GM10847 (cell line): ENCODE results near the gene IRAK1.

ENCODE experiments used
- POLR2A ChIP-seq: IDR thresholded peaks from 2 replicates; pipeline ENCODE4 v1.6.1; 2011; ENCODE audit not compliant: insufficient read length; ENCODE audit errors: extremely low read depth

Gene IRAK1

DNA sequence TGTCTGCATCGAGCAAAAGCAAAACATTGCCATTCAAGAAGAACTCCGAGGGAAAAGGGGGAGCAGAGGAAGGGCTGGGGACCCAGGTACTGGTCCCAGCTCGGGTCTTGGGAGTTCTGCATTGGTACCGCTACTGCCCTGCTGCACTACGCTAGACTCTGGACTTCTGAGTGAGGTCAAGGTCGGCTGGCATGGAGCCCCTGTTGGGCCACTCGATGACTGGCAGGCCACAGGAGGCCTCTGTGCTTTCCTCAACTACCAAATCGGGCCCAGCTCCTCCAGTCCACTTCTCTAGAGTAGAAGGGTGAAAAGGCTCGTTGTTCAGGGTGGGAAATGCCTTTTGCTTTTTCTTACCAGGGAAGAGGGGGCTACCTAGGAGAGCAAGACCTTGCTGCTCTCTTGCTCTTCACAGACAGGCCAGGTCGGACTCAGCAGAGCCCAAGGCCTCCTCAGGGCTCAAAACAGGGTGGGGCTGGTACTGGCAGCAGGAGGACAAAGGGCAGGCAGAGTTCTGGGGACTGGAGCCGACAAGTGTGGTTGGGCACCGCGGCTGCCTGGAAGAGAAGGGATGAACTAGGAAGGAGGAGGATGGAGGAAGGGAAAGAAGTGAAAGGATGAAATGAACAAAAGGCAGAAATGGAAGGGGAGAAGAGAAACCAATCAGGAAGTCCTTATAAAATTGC is 8.9 kb upstream of the IRAK1 start:
- no peak for TF ChIP-seq POLR2A

- no peak for TF ChIP-seq POLR2A
Observed at GRCh38 chrX:154027986-154028385, 8.3 kb upstream of the IRAK1 start.

DNA sequence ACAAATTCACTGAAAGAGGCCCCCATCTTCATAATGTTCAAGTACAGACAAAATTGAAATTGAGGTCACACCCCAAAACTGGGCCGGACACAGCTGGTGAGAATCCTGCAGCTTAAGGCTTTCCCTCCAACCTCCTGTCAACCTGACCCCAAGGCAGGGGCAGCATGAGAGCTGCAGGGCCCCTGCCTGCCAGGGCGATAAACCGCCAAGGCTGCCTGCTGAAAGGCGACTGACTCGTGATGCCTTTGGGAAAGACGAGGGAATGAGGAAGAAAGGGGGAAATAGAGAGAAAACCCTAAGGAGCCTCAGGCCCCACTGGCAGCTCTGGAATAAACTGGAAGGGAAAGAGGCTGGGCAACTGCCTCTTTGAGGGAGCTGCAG is 7.3 kb upstream of the IRAK1 start:
- TF ChIP-seq POLR2A: no peak

DNA sequence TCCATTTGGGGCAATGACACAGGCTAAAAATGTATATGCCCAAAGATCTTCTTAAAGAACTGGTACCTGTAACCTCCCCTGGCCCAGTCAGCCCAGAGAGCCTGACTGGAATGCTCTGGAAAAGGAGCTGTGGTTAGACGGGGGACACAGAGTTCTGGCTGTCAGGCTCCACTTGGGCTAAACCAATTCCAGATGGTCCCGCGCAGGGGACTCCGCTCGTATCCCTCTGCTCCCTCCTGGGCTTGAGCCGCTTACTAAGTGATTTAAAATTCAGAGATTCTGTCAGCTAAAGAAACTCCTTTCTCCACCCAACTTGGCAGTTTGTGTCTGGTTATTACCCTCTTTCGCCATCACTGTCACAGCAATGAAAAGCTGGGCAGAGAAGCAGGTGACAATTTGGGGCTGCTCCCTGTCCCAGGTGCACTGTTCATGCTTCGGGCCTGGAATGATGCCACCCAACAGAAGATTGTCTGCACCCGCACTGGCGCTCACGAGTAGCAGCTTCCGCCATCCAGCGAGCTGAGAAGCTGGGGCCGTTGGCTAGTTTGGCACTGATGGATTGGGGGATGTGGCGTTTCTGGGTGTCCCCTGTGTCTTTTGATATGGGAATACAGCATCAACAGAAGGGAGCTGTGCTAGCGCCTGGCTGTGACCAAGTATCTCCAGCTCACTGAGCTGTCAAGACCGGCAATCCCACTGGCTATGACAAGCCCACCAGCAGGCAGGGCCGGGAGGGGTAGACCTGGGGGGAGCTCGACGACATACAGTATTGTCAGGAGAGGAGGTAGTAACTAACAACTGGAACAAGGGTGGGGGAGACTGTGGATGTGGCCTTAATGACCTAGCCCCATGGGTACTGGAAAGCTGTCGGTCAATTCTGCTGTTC is 6.7 kb upstream of the IRAK1 start:
- TF ChIP-seq POLR2A: no peak

DNA sequence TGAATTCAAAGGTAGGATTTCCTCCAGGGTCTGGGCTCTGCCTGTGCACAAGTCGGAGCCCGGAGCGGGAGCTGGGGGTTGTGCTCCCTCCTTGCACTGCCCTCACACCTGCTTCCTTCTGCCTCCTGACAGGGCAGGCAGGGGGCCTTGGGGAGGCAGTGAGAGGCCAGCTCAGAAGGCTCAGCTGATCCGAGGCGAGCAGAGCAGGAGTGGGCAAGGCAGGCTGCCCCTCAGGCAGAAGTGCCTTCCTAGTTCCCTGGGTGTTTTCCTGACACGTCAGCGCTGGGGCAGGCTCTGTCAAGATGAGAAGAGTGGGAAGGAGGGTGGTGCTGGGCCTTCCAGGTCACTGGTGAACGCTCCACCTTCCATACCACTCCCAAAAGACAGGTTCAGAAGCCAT is 5.5 kb upstream of the IRAK1 start:
- TF ChIP-seq POLR2A: no peak

DNA sequence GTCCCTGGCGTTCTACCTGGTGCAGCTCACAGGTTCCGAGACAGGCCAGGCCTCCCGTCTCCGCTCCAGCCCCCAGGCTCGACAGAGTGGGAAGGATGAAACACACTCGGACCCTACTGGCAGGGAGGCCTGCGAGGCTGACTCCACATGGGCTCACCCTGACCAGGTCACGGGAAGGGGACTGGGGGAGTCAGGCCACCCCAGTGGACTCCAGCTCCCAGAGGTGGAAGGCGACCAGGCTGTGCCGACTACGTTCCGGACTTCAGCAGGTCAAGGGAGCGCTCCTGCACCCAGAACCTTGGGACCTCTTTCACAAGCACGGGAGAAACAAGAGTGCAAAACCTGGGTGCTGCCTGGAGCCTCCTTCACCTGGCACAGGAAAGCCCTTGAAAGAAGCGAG is 4.6 kb upstream of the IRAK1 start:
- no peak for TF ChIP-seq POLR2A

DNA sequence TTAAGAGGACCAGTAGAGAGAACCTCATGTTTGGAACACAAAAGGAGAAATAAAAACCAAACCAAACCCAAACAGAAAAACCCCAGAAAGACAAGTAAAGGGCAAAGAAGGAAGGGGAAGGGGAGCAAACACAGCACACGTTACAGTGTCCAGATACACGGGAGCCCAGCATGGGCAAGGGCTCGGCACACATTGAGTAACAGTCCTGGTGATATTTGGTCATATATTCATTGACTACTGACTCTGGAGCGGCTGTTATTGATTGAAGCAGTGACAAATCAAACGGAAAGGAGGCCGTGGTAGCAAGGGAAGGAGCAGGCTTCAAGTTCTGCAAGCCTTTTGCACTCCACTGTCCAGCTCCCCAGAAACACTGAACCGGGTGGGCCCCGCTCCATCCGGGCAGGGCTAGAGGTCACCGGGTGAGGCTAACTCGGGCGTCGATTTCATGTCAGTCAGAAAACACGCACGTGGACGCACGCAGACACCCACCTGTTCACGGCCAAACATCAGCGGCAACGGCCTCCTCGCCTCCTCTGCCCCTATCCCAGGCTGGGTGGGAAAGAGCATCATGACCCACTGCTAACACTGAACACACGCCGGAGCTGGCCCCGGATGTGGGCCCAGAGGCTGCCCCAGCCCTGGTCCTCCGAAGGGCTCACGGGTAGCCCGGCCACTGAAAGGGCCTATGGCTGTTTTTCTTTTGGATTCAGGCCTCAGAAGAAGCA is 3.7 kb upstream of the IRAK1 start:
- TF ChIP-seq POLR2A: no peak

- TF ChIP-seq POLR2A: no peak
Observed at GRCh38 chrX:154022108-154022507, 2.4 kb upstream of the IRAK1 start.

- no peak for TF ChIP-seq POLR2A
Observed at GRCh38 chrX:154021131-154021611, 1.5 kb upstream of the IRAK1 start.

DNA sequence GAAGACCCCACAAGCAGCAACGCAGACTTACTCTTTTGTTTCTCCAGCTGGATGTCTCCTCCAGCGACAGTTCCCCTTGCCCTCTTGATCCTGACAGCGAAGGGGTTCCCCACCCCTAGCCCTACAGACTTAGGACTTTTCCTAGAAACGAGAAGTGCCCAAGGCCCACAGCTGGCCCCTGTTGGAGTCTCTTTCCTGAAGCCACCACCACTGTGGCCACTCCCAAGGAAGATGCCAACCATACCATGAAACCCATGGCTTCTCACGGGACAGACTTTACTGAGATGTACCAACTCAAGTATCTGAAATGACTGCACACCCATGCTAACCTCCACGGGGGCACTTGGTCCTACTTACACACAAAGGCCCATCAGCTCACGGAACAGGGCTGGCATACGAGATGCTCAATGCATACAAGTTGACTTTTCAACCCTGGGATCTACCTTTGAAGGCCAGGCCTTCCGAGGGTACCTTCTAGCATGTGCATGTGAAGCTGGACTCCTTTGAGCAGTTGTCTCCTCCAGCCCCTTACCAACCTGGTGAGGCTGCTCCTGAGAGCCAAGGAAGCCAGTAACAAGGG is 924 bp upstream of the IRAK1 start:
- TF ChIP-seq POLR2A: no peak

DNA sequence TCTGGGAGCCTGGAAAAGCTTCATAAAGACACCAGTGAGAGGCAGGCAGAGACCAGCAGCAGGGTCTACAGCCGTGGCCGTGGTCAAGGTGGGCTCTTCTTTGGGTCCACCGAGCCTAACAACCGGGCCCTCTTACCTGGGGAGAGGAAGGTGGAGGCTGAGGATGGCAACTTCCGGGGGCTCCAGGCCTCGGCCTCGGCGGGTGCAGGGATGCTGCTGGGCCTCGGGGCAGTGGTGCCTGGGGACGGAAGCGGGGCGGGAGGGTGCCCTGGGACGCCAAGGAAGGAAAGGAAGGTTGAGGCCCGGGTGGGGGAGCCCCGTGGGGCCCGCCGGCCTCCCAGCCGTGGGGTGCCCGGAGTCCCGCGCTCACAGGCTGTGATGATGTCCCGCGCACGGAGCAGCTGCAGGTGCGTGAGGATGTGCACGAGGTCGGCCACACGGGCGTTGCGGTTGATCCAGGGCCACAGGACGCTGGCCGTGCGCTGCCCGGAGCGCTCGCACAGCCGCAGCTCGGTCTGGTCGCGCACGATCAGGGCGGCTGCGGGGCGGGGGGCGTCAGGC is 561 bp downstream of the IRAK1 start:
- TF ChIP-seq POLR2A: no peak

- TF ChIP-seq POLR2A: no peak
Observed at GRCh38 chrX:154018518-154019060, 1.1 kb downstream of the IRAK1 start.

- no peak for TF ChIP-seq POLR2A
Observed at GRCh38 chrX:154017766-154018517, 1.8 kb downstream of the IRAK1 start.
